ENCODE results near the gene OGFR. TPM values are rescaled to one million over a fixed set of nuclear protein-coding genes. Genes with fewer than 3 reads are reported as not detected.

OGFR gene
- total RNA-seq, 1 experiment from 2014 or later = 84.7 TPM

DNA sequence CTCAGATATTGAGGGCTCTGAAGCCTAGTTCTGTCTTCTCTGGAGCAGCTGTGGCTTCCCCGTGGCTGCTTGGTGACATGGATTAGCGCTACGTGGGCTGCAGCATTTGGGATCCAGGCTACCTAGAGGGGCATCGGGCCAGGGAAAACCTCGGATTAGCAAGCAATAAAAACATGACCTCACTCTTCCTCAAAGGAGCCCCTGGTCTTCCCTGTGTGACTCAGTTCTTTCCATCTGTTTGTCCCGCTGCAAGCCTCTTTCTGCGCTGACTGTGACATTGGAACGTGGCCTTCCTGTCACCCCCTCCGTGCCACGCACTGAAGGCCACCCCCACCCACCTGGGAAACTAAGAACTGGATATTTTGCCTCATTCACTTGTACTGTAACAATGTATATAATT, 4.8 kb upstream of the OGFR start:
- Mint-ChIP-seq H3K4me1 (ENCODE audit: low read depth, unreplicated experiment) (peaks cover 15% of the 10 kb centered on the region), H3K36me3 (ENCODE audit: insufficient read depth, unreplicated experiment) (peaks cover 83% of the 10 kb centered on the region), H3K27me3 (ENCODE audit: insufficient read depth, unreplicated experiment) (no peaks in the 10 kb centered on the region), H3K27ac (ENCODE audit: unreplicated experiment) (no peak overlapping the region), H3K4me3 (ENCODE audit: unreplicated experiment) (no peak overlapping the region), H3K9me3 (ENCODE audit: unreplicated experiment) (no peaks in the 10 kb centered on the region)
- Histone ChIP-seq H3K27me3 (replicated peaks; ENCODE audit: control insufficient read depth, insufficient read depth, low read length) (no peaks in the 10 kb centered on the region), H3K9me3 (no peaks in the 10 kb centered on the region), H3K4me1 (peaks cover 16% of the 10 kb centered on the region), H3K36me3 (ENCODE audit: control insufficient read depth, insufficient read depth, low read length) (peaks cover 9% of the 10 kb centered on the region), H3K4me3 (ENCODE audit: low read depth, low read length) (no peak overlapping the region)
- no TSS peak for BruUV-seq (replicated peaks)
- DNase-seq = no peak
- TF ChIP-seq, protein P1, sequence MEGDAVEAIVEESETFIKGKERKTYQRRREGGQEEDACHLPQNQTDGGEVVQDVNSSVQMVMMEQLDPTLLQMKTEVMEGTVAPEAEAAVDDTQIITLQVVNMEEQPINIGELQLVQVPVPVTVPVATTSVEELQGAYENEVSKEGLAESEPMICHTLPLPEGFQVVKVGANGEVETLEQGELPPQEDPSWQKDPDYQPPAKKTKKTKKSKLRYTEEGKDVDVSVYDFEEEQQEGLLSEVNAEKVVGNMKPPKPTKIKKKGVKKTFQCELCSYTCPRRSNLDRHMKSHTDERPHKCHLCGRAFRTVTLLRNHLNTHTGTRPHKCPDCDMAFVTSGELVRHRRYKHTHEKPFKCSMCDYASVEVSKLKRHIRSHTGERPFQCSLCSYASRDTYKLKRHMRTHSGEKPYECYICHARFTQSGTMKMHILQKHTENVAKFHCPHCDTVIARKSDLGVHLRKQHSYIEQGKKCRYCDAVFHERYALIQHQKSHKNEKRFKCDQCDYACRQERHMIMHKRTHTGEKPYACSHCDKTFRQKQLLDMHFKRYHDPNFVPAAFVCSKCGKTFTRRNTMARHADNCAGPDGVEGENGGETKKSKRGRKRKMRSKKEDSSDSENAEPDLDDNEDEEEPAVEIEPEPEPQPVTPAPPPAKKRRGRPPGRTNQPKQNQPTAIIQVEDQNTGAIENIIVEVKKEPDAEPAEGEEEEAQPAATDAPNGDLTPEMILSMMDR (IDR thresholded peaks at IDR 0.05; ENCODE audit: insufficient read depth in 1 of 2, low read depth in 1 of 2, low read length in 1 of 2, severe bottlenecking in 1 of 2, unreplicated experiment in 1 of 2) = no peak
- intact Hi-C loops (cut with micrococcal nuclease; ENCODE audit: unreplicated experiment) = loop anchor here (10.0 kb wide), 1 partner anchor 495 kb away; the partner anchor contains the start of gene ADRM1
- ChIA-PET POLR2A (no interaction called here), CTCF (interaction anchor here (0.6 kb wide), 1 partner anchor 413 kb away, joined by 3 read pairs; no protein-coding TSS in a partner anchor)

GRCh38 chr20:62800314-62801259, 4.0 kb upstream of the OGFR start:
- TF ChIP-seq, protein P1 (IDR thresholded peaks at IDR 0.05; ENCODE audit: insufficient read depth in 1 of 2, low read depth in 1 of 2, low read length in 1 of 2, severe bottlenecking in 1 of 2, unreplicated experiment in 1 of 2) = no peak
- intact Hi-C loops (cut with micrococcal nuclease; ENCODE audit: unreplicated experiment) = no loop called here
- BruUV-seq (replicated peaks) = no TSS peak
- H3K27me3 ChIP-seq (replicated peaks; ENCODE audit: control insufficient read depth, insufficient read depth, low read length) = no peaks in the 10 kb centered on the region
- no peak for DNase-seq
- Mint-ChIP-seq H3K9me3 (ENCODE audit: unreplicated experiment) (no peaks in the 10 kb centered on the region), H3K4me1 (ENCODE audit: low read depth, unreplicated experiment) (peaks cover 16% of the 10 kb centered on the region), H3K27ac (ENCODE audit: unreplicated experiment) (no peak overlapping the region), H3K4me3 (ENCODE audit: unreplicated experiment) (no peak overlapping the region), H3K27me3 (ENCODE audit: insufficient read depth, unreplicated experiment) (no peaks in the 10 kb centered on the region), H3K36me3 (ENCODE audit: insufficient read depth, unreplicated experiment) (peaks cover 80% of the 10 kb centered on the region)
- no peaks in the 10 kb centered on the region for H3K9me3 ChIP-seq
- H3K4me1 ChIP-seq = peaks cover 17% of the 10 kb centered on the region
- no peak overlapping the region for H3K4me3 ChIP-seq (ENCODE audit: low read depth, low read length)
- peaks cover 9% of the 10 kb centered on the region for H3K36me3 ChIP-seq (ENCODE audit: control insufficient read depth, insufficient read depth, low read length)
- CTCF ChIA-PET = no interaction called here
- POLR2A ChIA-PET = no interaction called here

- H3K36me3 ChIP-seq (ENCODE audit: control insufficient read depth, insufficient read depth, low read length) = peaks cover 9% of the 10 kb centered on the region
- CTCF ChIA-PET = no interaction called here
- H3K36me3 Mint-ChIP-seq (ENCODE audit: insufficient read depth, unreplicated experiment) = peaks cover 79% of the 10 kb centered on the region
- H3K4me1 Mint-ChIP-seq (ENCODE audit: low read depth, unreplicated experiment) = peaks cover 25% of the 10 kb centered on the region
- BruUV-seq (replicated peaks) = no TSS peak
- no peak overlapping the region for H3K4me3 Mint-ChIP-seq (ENCODE audit: unreplicated experiment)
- H3K4me3 ChIP-seq (ENCODE audit: low read depth, low read length) = no peak overlapping the region
- peaks cover 26% of the 10 kb centered on the region for H3K4me1 ChIP-seq
- TF ChIP-seq, protein P1 (IDR thresholded peaks at IDR 0.05; ENCODE audit: insufficient read depth in 1 of 2, low read depth in 1 of 2, low read length in 1 of 2, severe bottlenecking in 1 of 2, unreplicated experiment in 1 of 2) = no peak
- no peak overlapping the region for H3K27ac Mint-ChIP-seq (ENCODE audit: unreplicated experiment)
- no peaks in the 10 kb centered on the region for H3K9me3 Mint-ChIP-seq (ENCODE audit: unreplicated experiment)
- POLR2A ChIA-PET = no interaction called here
- no peaks in the 10 kb centered on the region for H3K27me3 ChIP-seq (replicated peaks; ENCODE audit: control insufficient read depth, insufficient read depth, low read length)
- DNase-seq = no peak
- intact Hi-C loops (cut with micrococcal nuclease; ENCODE audit: unreplicated experiment) = no loop called here
- H3K27me3 Mint-ChIP-seq (ENCODE audit: insufficient read depth, unreplicated experiment) = no peaks in the 10 kb centered on the region
- no peaks in the 10 kb centered on the region for H3K9me3 ChIP-seq
Observed at GRCh38 chr20:62801284-62802010, 3.2 kb upstream of the OGFR start.

Measured in Caco-2 (cell line).